RCC 7860 (cell line): ENCODE results near the gene RPS19.

ENCODE experiments used
- DNase-seq: peaks from one replicate; pipeline ENCODE4 v3.0.0-alpha.2; 2015; ENCODE audit warnings: low spot score
- FAIRE-seq: peaks from 2 replicates; lab custom pipeline; 2012; peaks lifted over from hg19 to GRCh38; lab: Jason Lieb, UNC

The RPS19 gene

GRCh38 chr19:41897181-41897580, 37.1 kb downstream of the RPS19 start:
- FAIRE-seq = no peak

GRCh38 chr19:41897820-41898219, 37.8 kb downstream of the RPS19 start:
- DNase-seq = no peak
- no peak for FAIRE-seq

More at GRCh38 chr19:41897181-41897580, 37.1 kb downstream of the RPS19 start:
- no peak for DNase-seq

- no peak for DNase-seq
- no peak for FAIRE-seq
Measured at GRCh38 chr19:41898235-41898634, 38.2 kb downstream of the RPS19 start.

- DNase-seq (no peak), FAIRE-seq (no peak)
Measured at GRCh38 chr19:41901707-41902360, 41.8 kb downstream of the RPS19 start.

GRCh38 chr19:41902594-41902993, 42.5 kb downstream of the RPS19 start:
- FAIRE-seq (no peak), DNase-seq (no peak)

GRCh38 chr19:41903193-41903953, 43.3 kb downstream of the RPS19 start:
- no peak for DNase-seq
- no peak for FAIRE-seq

- no peak for FAIRE-seq
- DNase-seq = no peak
Measured at GRCh38 chr19:41904118-41904870, 44.2 kb downstream of the RPS19 start.

- no peak for FAIRE-seq
- DNase-seq = no peak
Measured at GRCh38 chr19:41905273-41906002, 45.4 kb downstream of the RPS19 start.

GRCh38 chr19:41906271-41906670, 46.2 kb downstream of the RPS19 start:
- DNase-seq = no peak
- FAIRE-seq = no peak

- no peak for FAIRE-seq
- DNase-seq = no peak
Measured at GRCh38 chr19:41906916-41907680, 47.0 kb downstream of the RPS19 start.

GRCh38 chr19:41907994-41908615, 48.0 kb downstream of the RPS19 start:
- FAIRE-seq = no peak

GRCh38 chr19:41908724-41909464, 48.8 kb downstream of the RPS19 start:
- DNase-seq (no peak), FAIRE-seq (no peak)

More at GRCh38 chr19:41907994-41908615, 48.0 kb downstream of the RPS19 start:
- DNase-seq = no peak

GRCh38 chr19:41909706-41910105, 49.7 kb downstream of the RPS19 start:
- FAIRE-seq (no peak), DNase-seq (no peak)

- FAIRE-seq (no peak), DNase-seq (no peak)
Measured at GRCh38 chr19:41910240-41910991, 50.4 kb downstream of the RPS19 start.

GRCh38 chr19:41910992-41911888, 51.2 kb downstream of the RPS19 start:
- FAIRE-seq (no peak), DNase-seq (no peak)

GRCh38 chr19:41911889-41912731, 52.1 kb downstream of the RPS19 start:
- DNase-seq = no peak
- no peak for FAIRE-seq
